CD4-positive, alpha-beta T cell (primary cell): ENCODE data around the gene ZC3H14. TPM values are rescaled to one million over a fixed set of nuclear protein-coding genes. Genes with fewer than 3 reads are reported as not detected.

Experiments used
- ATAC-seq: fragments of 200-7000 bp; cut with Tn5 transposase; one replicate; pipeline ENCODE4 v1.10.0; 2022; ENCODE audit warnings: mild to moderate bottlenecking; ENCODE audit not compliant: poor library complexity
- CTCF ChIA-PET: fragments of 350-600 bp; sonication (Branson Sonifier 250); formaldehyde crosslinking; loops from one replicate; lab custom pipeline; 2021; ENCODE audit warnings: antibody characterized with exemption, inconsistent platforms; lab: Charles Lee
- POLR2A ChIA-PET: fragments of 350-600 bp; sonication (Branson Sonifier 250); formaldehyde crosslinking; loops from one replicate; lab custom pipeline; 2021; ENCODE audit warnings: antibody characterized with exemption, inconsistent platforms; lab: Charles Lee
- DNase-seq, 14 experiments: peaks; one replicate each; pipeline ENCODE4 v3.0.0-alpha.2; 2013 to 2020; ENCODE audit warnings: mixed read lengths in 2 of 14
- H3K27ac ChIP-seq, 2 donors: one replicate each; pipeline versions ENCODE4 v1.5.1 to v1.7.0; 2013; ENCODE audit warnings: low read length in 2 of 2, low read depth in 1 of 2, mild to moderate bottlenecking in 1 of 2
- H3K27me3 ChIP-seq, 2 experiments: 1 replicate in 1 of 2; 2 replicates in 1 of 2; pipeline versions ENCODE4 v1.6.1 to v1.7.0; 2013; ENCODE audit warnings: low read length in 2 of 2, control low read depth in 1 of 2, mild to moderate bottlenecking in 1 of 2, moderate library complexity in 1 of 2; ENCODE audit not compliant: insufficient read depth in 2 of 2, control insufficient read depth in 1 of 2
- H3K36me3 ChIP-seq: one replicate; pipeline ENCODE4 v1.6.1; 2013; ENCODE audit warnings: low read length, control low read depth; ENCODE audit not compliant: insufficient read depth
- H3K4me1 ChIP-seq: one replicate; pipeline ENCODE4 v1.6.1; 2013; ENCODE audit warnings: low read length, control low read depth; ENCODE audit not compliant: insufficient read depth
- H3K4me3 ChIP-seq: one replicate; pipeline ENCODE4 v1.5.1; 2013; ENCODE audit warnings: mild to moderate bottlenecking, low read length, moderate library complexity
- H3K9me3 ChIP-seq, 2 experiments: 1 replicate in 1 of 2; 2 replicates in 1 of 2; pipeline versions ENCODE4 v1.6.1 to v1.7.0; 2013; ENCODE audit warnings: low read length in 2 of 2, mild to moderate bottlenecking in 2 of 2, control low read depth in 1 of 2, moderate library complexity in 1 of 2; ENCODE audit not compliant: control insufficient read depth in 1 of 2, insufficient read depth in 1 of 2
- H3K27ac Mint-ChIP-seq: one replicate; pipeline ENCODE4 v1.8.0; 2020; ENCODE audit warnings: mixed read lengths
- H3K27me3 Mint-ChIP-seq: one replicate; pipeline ENCODE4 v1.8.0; 2021; ENCODE audit warnings: mixed read lengths
- H3K36me3 Mint-ChIP-seq: one replicate; pipeline ENCODE4 v1.8.0; 2021; ENCODE audit warnings: low read depth, mixed read lengths
- H3K4me1 Mint-ChIP-seq: one replicate; pipeline ENCODE4 v1.8.0; 2021; ENCODE audit warnings: low read depth, mixed read lengths
- H3K4me3 Mint-ChIP-seq: one replicate; pipeline ENCODE4 v1.8.0; 2020; ENCODE audit warnings: mild to moderate bottlenecking, mixed read lengths
- H3K9me3 Mint-ChIP-seq: one replicate; pipeline ENCODE4 v1.8.0; 2020; ENCODE audit warnings: mixed read lengths
- CTCF ChIP-seq: fragments of 200-600 bp; IDR thresholded peaks from one replicate; pipeline ENCODE4 v1.8.0; 2022; ENCODE audit warnings: antibody characterized with exemption, mild to moderate bottlenecking
- intact Hi-C, 2 experiments: fragments of 100-400 bp; cut with DNase I in 1 of 2; cut with micrococcal nuclease in 1 of 2; formaldehyde crosslinking; loops; one replicate each; pipeline versions ENCODE4 v1.15.1 to v1.9.0; 2023 to 2025; cut with DNase I, micrococcal nuclease
- total RNA-seq, 174 experiments: library from RNA in 2 of 174; stranded (reverse) in 2 of 174; gene quantifications; one replicate each; pipeline ENCODE4 v1.2.3 and lab custom pipeline; 2021 to 2026

The ZC3H14 gene
- total RNA-seq, 2 experiments from 2014 or later = 36.5 to 40.2 TPM

DNA sequence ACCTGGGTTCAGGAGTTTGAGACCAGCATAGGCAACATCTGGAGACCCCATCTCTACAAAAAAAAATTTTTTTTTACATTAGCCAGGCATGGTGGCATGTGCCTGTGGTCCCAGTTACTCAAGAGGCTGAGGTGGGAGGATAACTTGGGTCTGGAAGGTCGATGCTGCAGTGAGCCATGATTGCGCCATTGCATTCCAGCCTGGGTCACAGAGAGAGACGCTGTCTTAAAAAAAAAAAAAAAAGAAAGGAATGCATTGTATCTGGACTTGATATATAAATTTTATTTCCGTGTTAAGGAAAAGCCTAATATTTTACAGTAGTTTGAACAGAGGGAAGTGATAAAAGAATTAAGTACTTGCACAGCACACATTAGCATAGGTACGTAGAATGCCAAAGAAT is 97.2 kb downstream of the ZC3H14 start:
- no peaks in the 10 kb centered on the region for H3K36me3 ChIP-seq
- TF ChIP-seq CTCF = no peak
- Mint-ChIP-seq H3K27me3 (no peaks in the 10 kb centered on the region), H3K27ac (no peak overlapping the region), H3K9me3 (peaks cover 6% of the 10 kb centered on the region), H3K36me3 (peaks cover 33% of the 10 kb centered on the region), H3K4me1 (no peaks in the 10 kb centered on the region), H3K4me3 (no peak overlapping the region)
- no peaks in the 10 kb centered on the region for H3K4me1 ChIP-seq
- H3K27ac ChIP-seq = no peak overlapping the region
- no peak for ATAC-seq
- ChIA-PET POLR2A (no interaction called here), CTCF (no interaction called here)
- H3K4me3 ChIP-seq = no peak overlapping the region
- no peak for DNase-seq
- intact Hi-C loops = loop anchor here in 1 of 2 experiments (10.0 kb wide), 1 partner anchor 355 kb away; no protein-coding TSS in a partner anchor
- no peaks in the 10 kb centered on the region for H3K9me3 ChIP-seq
- no peaks in the 10 kb centered on the region for H3K27me3 ChIP-seq

DNA sequence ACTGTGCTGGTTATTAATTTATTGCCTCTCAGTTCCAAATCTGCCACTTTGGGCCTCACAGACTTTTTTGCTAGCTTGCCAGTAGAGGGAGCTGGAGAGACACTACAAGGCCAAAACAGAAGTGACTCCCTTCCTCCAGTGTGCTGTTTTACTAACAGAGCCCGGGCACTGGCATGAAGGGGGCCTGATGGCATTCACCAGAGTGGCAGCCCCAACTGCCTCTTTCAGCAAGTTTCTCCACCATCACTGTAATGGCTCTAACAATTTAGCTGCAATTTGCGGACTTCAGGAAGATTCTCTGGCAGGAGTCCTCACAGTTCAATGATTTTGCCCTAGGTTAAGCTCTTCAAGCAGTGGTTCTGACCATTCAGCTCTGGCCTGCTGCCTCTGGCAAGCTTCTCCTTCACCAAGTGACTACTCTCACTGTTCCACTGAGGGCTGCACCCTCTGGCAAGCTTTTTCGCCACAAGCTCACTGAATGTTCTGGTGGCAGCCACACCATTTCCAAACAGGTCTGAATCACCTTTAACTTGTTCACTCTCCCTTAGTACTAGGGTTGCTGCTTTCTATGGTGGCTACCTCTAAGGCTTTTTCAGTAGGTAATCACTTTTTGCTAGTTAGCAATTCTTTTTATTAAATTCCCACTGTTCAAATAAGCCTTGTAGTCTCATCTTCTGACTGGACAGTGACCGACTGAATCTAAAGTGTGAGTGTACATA is 104.9 kb downstream of the ZC3H14 start:
- no peak overlapping the region for H3K4me3 ChIP-seq
- H3K27ac ChIP-seq = no peak overlapping the region
- H3K27me3 ChIP-seq = no peaks in the 10 kb centered on the region
- Mint-ChIP-seq H3K27ac (no peak overlapping the region), H3K9me3 (peaks cover 6% of the 10 kb centered on the region), H3K4me1 (no peaks in the 10 kb centered on the region), H3K27me3 (no peaks in the 10 kb centered on the region), H3K4me3 (no peak overlapping the region), H3K36me3 (peaks cover 23% of the 10 kb centered on the region)
- no peaks in the 10 kb centered on the region for H3K36me3 ChIP-seq
- no peaks in the 10 kb centered on the region for H3K9me3 ChIP-seq
- peak; percentile 81 for TF ChIP-seq CTCF
- CTCF ChIA-PET = interaction anchor here (0.7 to 1.7 kb wide), 11 partner anchors 10 to 359 kb away, joined by 3 to 7 read pairs (median 3); no protein-coding TSS in a partner anchor
- intact Hi-C loops = loop anchor here (1.0 to 10.0 kb wide), 5 partner anchors 201 to 1250 kb away; no protein-coding TSS in a partner anchor
- DNase-seq = peak in 13 of 14 experiments; percentile 2 to 79 (median 32)
- POLR2A ChIA-PET = interaction anchor here (1.0 kb wide), 1 partner anchor 75 kb away, joined by 3 read pairs; no protein-coding TSS in a partner anchor
- ATAC-seq = peak; percentile 65
- peaks cover 4% of the 10 kb centered on the region for H3K4me1 ChIP-seq

DNA sequence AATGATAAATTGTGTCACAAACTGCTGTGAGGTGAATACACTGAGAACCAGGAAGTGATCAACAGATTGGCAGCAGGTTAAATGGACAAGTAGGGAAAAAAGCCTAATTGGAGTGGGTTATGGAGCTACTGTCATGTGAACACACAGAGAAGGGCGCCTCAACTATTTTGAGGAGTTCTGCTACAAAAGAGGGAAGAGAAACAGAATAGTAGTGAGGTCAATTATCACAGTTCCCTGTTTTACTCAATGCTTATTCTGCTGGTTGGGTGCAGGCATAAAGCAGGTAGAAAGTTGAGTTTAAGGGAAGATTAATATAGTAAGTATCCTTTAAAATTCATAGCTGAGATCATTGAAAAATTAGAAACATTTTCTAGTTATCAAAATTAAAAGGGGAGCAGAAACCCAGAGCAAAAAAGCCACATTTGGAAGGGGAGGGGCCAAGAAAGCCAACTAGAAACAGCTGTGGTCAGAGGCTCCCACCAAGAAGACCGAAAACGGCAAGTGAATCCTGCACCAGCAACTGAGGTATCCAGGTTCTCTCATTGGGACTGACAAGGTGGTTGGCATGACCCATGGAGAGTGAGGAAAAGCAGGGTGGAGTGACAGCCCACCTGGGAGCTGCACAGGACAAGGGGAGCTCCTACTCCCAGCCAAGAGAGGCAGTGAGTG is 105.7 kb downstream of the ZC3H14 start:
- TF ChIP-seq CTCF = no peak
- Histone ChIP-seq H3K36me3 (no peaks in the 10 kb centered on the region), H3K9me3 (no peaks in the 10 kb centered on the region), H3K4me3 (no peak overlapping the region), H3K4me1 (peaks cover 4% of the 10 kb centered on the region), H3K27me3 (no peaks in the 10 kb centered on the region), H3K27ac (no peak overlapping the region)
- ATAC-seq = no peak
- ChIA-PET CTCF (interaction anchor here (1.5 to 1.7 kb wide), 2 partner anchors 188 to 358 kb away, joined by 3 read pairs; no protein-coding TSS in a partner anchor), POLR2A (no interaction called here)
- no peak overlapping the region for H3K4me3 Mint-ChIP-seq
- H3K4me1 Mint-ChIP-seq = no peaks in the 10 kb centered on the region
- no peaks in the 10 kb centered on the region for H3K27me3 Mint-ChIP-seq
- H3K36me3 Mint-ChIP-seq = peaks cover 32% of the 10 kb centered on the region
- intact Hi-C loops = loop anchor here in 1 of 2 experiments (2.0 to 10.0 kb wide), 3 partner anchors 200 to 1249 kb away; no protein-coding TSS in a partner anchor
- DNase-seq = peak in 1 of 14 experiments; percentile 3
- peaks cover 6% of the 10 kb centered on the region for H3K9me3 Mint-ChIP-seq
- no peak overlapping the region for H3K27ac Mint-ChIP-seq
